Body of pancreas (tissue), 4 donors: ENCODE results near the gene FHOD3.

Experiments used
- CTCF ChIP-seq, 7 experiments: fragments of 450-650 bp in 4 of 7; fragments of 200-600 bp in 3 of 7; sonication (generic) in 3 of 7; IDR thresholded peaks; one replicate each; pipeline ENCODE4 v1.5.1; 2016 to 2019; ENCODE audit warnings: antibody characterized with exemption in 7 of 7
- POLR2A ChIP-seq, 3 donors: fragments of 450-650 bp; IDR thresholded peaks; one replicate each; pipeline ENCODE4 v1.6.1; 2016; ENCODE audit warnings: antibody characterized with exemption in 3 of 3, mild to moderate bottlenecking in 2 of 3

DNA sequence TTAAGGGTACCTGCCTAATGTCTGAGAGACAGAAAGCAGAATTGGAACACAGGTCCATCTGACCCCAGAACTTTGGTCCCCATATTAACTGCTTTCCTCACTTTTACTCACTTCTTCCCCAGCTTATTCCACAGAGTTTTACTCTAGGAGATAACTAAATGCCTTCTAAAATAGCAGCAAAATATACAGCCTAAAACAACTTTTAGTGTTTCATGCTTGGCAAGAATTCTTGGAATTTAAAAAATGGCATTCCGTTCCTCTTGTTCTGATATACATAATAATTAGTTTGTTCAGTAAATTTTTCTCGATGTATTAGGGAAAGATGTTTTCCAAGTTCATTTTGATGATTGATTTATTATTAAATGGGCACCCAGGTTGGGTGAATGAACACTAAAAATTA lies 151.9 kb downstream of the FHOD3 start:
- TF ChIP-seq POLR2A (IDR thresholded peaks at IDR 0.05) (no peak), CTCF (IDR thresholded peaks at IDR 0.05) (no peak)
